GM06990 (cell line): ENCODE results near the gene ACHE.
A peak's percentile ranks its signal among the peaks of the same experiment; 100 is the strongest.

Source experiments
- DNase-seq: peaks from one replicate; pipeline ENCODE4 v3.0.0-alpha.2; 2011; ENCODE audit not compliant: insufficient read length; ENCODE audit errors: extremely low read depth
- H3K27me3 ChIP-seq: replicated peaks from 2 replicates; pipeline ENCODE4 v1.6.0; 2011; ENCODE audit warnings: low read length; ENCODE audit not compliant: control insufficient read depth, insufficient read depth
- H3K36me3 ChIP-seq: 2 replicates; pipeline ENCODE4 v1.5.1; 2011; ENCODE audit warnings: low read length; ENCODE audit not compliant: control insufficient read depth, insufficient read depth
- H3K4me3 ChIP-seq: replicated peaks from 2 replicates; pipeline ENCODE4 v1.5.1; 2011; ENCODE audit warnings: low read depth, mild to moderate bottlenecking, control low read depth, low read length
- CTCF ChIP-seq: IDR thresholded peaks from 2 replicates; pipeline ENCODE4 v1.5.1; 2011; ENCODE audit warnings: low read length, control low read depth, mild to moderate bottlenecking, inconsistent platforms; ENCODE audit not compliant: insufficient read depth, poor library complexity, severe bottlenecking

ACHE gene

GRCh38 chr7:100866729-100867039 is 29.0 kb downstream of the ACHE start:
- no peak for TF ChIP-seq CTCF
- Histone ChIP-seq H3K36me3 (peaks cover 4% of the 10 kb centered on the region), H3K27me3 (no peaks in the 10 kb centered on the region), H3K4me3 (peak overlapping the region; percentile 82)
- no peak for DNase-seq

- TF ChIP-seq CTCF = no peak
- no peaks in the 10 kb centered on the region for H3K27me3 ChIP-seq
- H3K4me3 ChIP-seq = no peak overlapping the region
- H3K36me3 ChIP-seq = peaks cover 1% of the 10 kb centered on the region
- no peak for DNase-seq
Observed at GRCh38 chr7:100865938-100866728, 29.6 kb downstream of the ACHE start.

- H3K4me3 ChIP-seq = no peak overlapping the region
- no peak for DNase-seq
Observed at GRCh38 chr7:100865372-100865911, 30.2 kb downstream of the ACHE start.

GRCh38 chr7:100864263-100864845 is 31.3 kb downstream of the ACHE start:
- Histone ChIP-seq H3K4me3 (no peak overlapping the region), H3K27me3 (no peaks in the 10 kb centered on the region), H3K36me3 (peaks cover 11% of the 10 kb centered on the region)
- DNase-seq = no peak
- TF ChIP-seq CTCF = no peak

More at GRCh38 chr7:100865372-100865911, 30.2 kb downstream of the ACHE start:
- TF ChIP-seq CTCF = no peak
- H3K36me3 ChIP-seq = peaks cover 5% of the 10 kb centered on the region
- H3K27me3 ChIP-seq = no peaks in the 10 kb centered on the region

GRCh38 chr7:100863406-100863950 is 32.2 kb downstream of the ACHE start:
- no peak for TF ChIP-seq CTCF
- Histone ChIP-seq H3K27me3 (no peaks in the 10 kb centered on the region), H3K36me3 (peaks cover 11% of the 10 kb centered on the region), H3K4me3 (no peak overlapping the region)
- DNase-seq = no peak
